Small intestine (tissue), 7 donors: Measurements from ENCODE around the gene RECK. TPM values are rescaled to one million over a fixed set of nuclear protein-coding genes. Genes with fewer than 3 reads are reported as not detected.

Experiments used
- DNase-seq, 2 donors: peaks; one replicate each; pipeline versions ENCODE4 v3.0.0 to v3.0.0-alpha.2; 2013
- FAIRE-seq: peaks from 2 replicates; lab custom pipeline; 2012; peaks lifted over from hg19 to GRCh38; lab: Jason Lieb, UNC
- H3K27ac ChIP-seq, 3 donors: one replicate each; pipeline ENCODE4 v1.5.1; 2013; ENCODE audit warnings: low read length in 2 of 3, mild to moderate bottlenecking in 2 of 3, control low read depth in 1 of 3, inconsistent platforms in 1 of 3, low read depth in 1 of 3, moderate library complexity in 1 of 3
- H3K27me3 ChIP-seq, 3 donors: one replicate each; pipeline ENCODE4 v1.6.1; 2013; ENCODE audit warnings: low read length in 3 of 3, inconsistent platforms in 1 of 3; ENCODE audit not compliant: control insufficient read depth in 3 of 3, insufficient read depth in 3 of 3
- H3K36me3 ChIP-seq, 3 donors: one replicate each; pipeline ENCODE4 v1.6.1; 2013; ENCODE audit warnings: low read length in 3 of 3, inconsistent platforms in 1 of 3, low read depth in 1 of 3, mild to moderate bottlenecking in 1 of 3, moderate library complexity in 1 of 3; ENCODE audit not compliant: control insufficient read depth in 3 of 3, insufficient read depth in 2 of 3
- H3K4me1 ChIP-seq, 3 donors: one replicate each; pipeline ENCODE4 v1.6.1; 2013; ENCODE audit warnings: low read length in 2 of 3, inconsistent platforms in 1 of 3, low read depth in 1 of 3, mild to moderate bottlenecking in 1 of 3, moderate library complexity in 1 of 3; ENCODE audit not compliant: control insufficient read depth in 3 of 3, insufficient read depth in 2 of 3
- H3K4me3 ChIP-seq, 3 donors: one replicate each; pipeline ENCODE4 v1.5.1; 2013; ENCODE audit warnings: low read length in 3 of 3, control low read depth in 1 of 3, inconsistent platforms in 1 of 3, low read depth in 1 of 3, mild to moderate bottlenecking in 1 of 3, moderate library complexity in 1 of 3
- H3K9me3 ChIP-seq, 2 donors: one replicate each; pipeline ENCODE4 v1.6.1; 2013; ENCODE audit warnings: low read depth in 1 of 2, low read length in 1 of 2; ENCODE audit not compliant: control insufficient read depth in 2 of 2, insufficient read depth in 1 of 2
- WGBS, 3 donors: extraction: QIAGEN DNeasy Blood & Tissue Kit; methylation state at CpG; one replicate each; pipeline ENCODE4 v1.1.7; 2013; 5-methylcytosine and 5-hydroxymethylcytosine counted together
- polyA plus RNA-seq, 4 donors: library from polyadenylated mRNA; stranded (reverse) in 3 of 4; unstranded in 1 of 4; fragments of 200-250 nt in 3 of 4; fragments of 120-200 nt in 1 of 4; gene quantifications; one replicate each; pipeline versions ENCODE4 v1.2.1 to v1.2.3, GENCODE V29; 2013
- donor health status: healthy with polysubstance abuse.
- donor health status: control.
- donor health status: control.
- donor health status: Bipolar disorder and iron deficiency.
- donor health status: healthy.

RECK gene
- polyA plus RNA-seq, 4 donors = 0.81 to 5.0 (median 4.7) TPM; not detected in 1

DNA sequence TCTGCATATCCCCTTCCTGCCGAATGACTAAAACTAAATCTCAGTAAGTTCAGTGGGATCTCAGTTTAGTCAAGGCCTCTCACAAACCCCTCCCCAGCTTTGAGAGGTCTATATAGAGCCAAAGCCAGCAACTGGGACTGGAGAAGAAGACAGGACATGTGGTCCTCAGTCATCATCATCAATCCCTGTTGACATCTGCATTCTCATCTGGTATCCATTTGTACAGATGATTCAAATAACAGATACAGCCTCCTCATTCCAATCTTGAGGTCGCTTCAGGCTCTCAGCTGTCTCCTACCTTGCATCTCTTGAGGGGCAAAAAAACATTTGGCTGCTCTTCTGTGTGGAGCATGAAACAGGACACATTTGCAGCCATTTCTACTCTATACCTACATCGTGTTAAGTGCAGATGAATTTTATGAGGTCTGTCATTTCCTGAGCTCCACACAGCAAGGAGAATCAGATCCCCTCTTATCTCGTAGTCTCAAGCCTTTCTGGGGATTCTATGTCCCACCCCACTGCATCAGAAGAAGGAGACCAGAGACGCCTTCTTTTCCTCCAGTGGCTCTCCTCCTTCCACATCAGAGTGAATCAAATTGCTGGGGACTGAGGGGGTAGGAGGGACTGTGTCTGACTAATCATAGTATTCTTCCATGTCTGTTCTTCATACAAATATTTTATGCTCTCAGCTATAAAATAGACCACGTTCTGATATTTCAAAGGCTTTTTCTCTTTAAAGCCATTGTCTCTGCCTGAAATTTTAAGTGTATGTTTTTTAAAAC lies 4.7 kb upstream of the RECK start:
- WGBS, 3 donors = 74 to 78% (median 77%) methylated on average over 6 of the region's 6 CpGs
- Histone ChIP-seq H3K36me3 (no peaks in the 10 kb centered on the region), H3K4me1 (no peaks in the 10 kb centered on the region), H3K27me3 (peaks cover 0 to 22% (median 0%) of the 10 kb centered on the region in 3 donors), H3K4me3 (no peak overlapping the region), H3K9me3 (no peaks in the 10 kb centered on the region), H3K27ac (no peak overlapping the region)
- FAIRE-seq = no peak
- DNase-seq = no peak

DNA sequence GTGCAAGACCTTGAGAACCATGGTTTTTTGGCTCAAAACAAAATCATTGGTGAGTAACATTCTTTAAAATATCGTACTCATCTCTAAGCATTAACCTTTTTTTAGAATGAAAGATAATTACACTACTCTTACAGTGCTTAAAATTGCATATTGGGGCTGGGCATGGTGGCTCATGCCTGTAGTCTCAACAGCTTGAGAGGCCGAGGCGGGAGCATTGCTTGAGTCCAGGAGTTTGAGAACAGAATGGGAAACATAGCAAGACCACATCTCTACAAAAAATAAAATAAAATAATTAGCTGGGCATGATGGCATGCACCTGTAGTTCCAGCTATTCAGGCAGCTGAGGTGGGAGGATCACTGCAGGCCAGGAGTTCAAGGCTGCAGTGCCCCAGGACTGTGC lies 2.9 kb upstream of the RECK start:
- H3K36me3 ChIP-seq = no peaks in the 10 kb centered on the region
- FAIRE-seq (no peak), DNase-seq (no peak)
- H3K27me3 ChIP-seq = peaks cover 0 to 34% (median 0%) of the 10 kb centered on the region in 3 donors
- WGBS, 3 donors = 93 to 99% (median 94%) methylated on average over 3 of the region's 3 CpGs
- no peak overlapping the region for H3K4me3 ChIP-seq
- H3K9me3 ChIP-seq = no peaks in the 10 kb centered on the region
- no peak overlapping the region for H3K27ac ChIP-seq
- peaks cover 0 to 3% (median 0%) of the 10 kb centered on the region in 3 donors for H3K4me1 ChIP-seq

DNA sequence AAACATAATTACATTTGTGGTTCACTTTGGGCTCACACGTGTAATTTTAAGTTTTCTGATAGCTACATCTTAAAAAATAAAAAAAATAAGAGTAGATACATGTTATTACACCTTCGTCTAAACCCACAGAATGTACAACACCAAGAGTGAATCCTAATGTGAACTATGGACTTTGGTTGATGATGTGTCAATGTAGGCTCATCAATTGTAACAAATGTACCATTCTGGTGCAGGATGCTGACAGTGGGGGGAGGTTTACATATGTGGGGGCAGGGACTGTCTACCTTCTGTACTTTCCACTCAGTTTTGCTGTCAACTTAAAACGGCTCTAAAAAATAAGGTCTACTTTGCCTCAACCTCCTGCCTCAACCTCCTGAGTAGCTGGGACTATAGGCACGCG lies 2.5 kb upstream of the RECK start:
- no peak overlapping the region for H3K27ac ChIP-seq
- WGBS, 3 donors = 81 to 91% (median 84%) methylated on average over 5 of the region's 5 CpGs
- peaks cover 0 to 34% (median 0%) of the 10 kb centered on the region in 3 donors for H3K27me3 ChIP-seq
- no peak for DNase-seq
- no peak overlapping the region for H3K4me3 ChIP-seq
- H3K36me3 ChIP-seq = no peaks in the 10 kb centered on the region
- peaks cover 0 to 3% (median 0%) of the 10 kb centered on the region in 3 donors for H3K4me1 ChIP-seq
- H3K9me3 ChIP-seq = no peaks in the 10 kb centered on the region
- no peak for FAIRE-seq

DNA sequence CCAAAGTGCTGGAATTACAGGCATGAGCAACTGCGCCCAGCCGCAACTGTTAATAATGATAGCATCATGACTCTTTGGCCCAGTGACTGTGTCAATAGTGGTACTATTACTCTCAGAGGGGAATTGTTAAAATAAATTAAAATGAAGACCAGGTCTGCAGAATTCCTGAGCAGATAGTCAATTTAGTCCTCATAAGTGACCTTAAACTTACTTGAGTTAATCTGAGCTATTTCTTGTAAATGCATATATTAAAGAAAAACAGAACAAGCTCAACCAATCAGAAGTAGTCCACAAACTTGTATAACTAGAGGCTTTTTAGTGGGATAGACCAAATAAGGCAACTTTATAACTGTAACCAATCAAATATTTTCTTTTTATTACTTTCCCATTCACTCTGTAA lies 1.7 kb upstream of the RECK start:
- peaks cover 0 to 3% (median 0%) of the 10 kb centered on the region in 3 donors for H3K4me1 ChIP-seq
- H3K27me3 ChIP-seq = peaks cover 0 to 34% (median 0%) of the 10 kb centered on the region in 3 donors
- DNase-seq (no peak), FAIRE-seq (no peak)
- H3K36me3 ChIP-seq = no peaks in the 10 kb centered on the region
- H3K27ac ChIP-seq = no peak overlapping the region
- 96 to 98% (median 97%) methylated on average over 2 of the region's 2 CpGs for WGBS, 3 donors
- H3K9me3 ChIP-seq = no peaks in the 10 kb centered on the region
- H3K4me3 ChIP-seq = no peak overlapping the region

DNA sequence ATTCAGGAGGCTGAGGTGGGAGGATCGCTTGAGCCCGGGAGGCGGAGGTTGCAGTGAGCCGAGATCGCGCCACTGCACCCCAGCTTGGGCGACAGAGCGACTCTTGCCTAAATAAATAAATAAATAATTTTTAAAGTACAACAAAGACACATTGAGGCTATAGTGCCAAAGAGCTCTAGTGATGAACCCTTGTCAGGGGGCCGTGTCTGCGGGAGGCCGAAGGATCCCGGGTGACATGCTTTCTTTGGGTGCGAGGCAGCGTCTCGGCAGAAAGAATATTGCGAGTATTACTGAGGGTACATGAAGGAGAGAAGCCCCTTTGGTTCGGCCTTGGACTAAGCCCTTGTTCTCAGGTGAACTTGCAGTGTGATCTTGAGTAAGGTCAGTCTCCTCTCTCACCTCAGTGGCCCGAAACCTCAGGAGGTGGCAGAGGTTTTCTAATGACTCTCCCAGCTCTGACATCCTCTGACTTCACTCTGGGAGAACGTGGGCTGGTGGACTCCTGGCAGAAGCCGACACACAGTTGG lies 397 bp upstream of the RECK start:
- Histone ChIP-seq H3K4me3 (peak overlapping the region in 2 of 3 donors; percentile 27 to 76), H3K9me3 (no peaks in the 10 kb centered on the region), H3K27ac (no peak overlapping the region), H3K4me1 (peaks cover 0 to 3% (median 0%) of the 10 kb centered on the region in 3 donors), H3K36me3 (no peaks in the 10 kb centered on the region), H3K27me3 (peaks cover 0 to 35% (median 0%) of the 10 kb centered on the region in 3 donors)
- FAIRE-seq (no peak), DNase-seq (no peak)
- WGBS, 3 donors = 52 to 57% (median 52%) methylated on average over 20 of the region's 20 CpGs

DNA sequence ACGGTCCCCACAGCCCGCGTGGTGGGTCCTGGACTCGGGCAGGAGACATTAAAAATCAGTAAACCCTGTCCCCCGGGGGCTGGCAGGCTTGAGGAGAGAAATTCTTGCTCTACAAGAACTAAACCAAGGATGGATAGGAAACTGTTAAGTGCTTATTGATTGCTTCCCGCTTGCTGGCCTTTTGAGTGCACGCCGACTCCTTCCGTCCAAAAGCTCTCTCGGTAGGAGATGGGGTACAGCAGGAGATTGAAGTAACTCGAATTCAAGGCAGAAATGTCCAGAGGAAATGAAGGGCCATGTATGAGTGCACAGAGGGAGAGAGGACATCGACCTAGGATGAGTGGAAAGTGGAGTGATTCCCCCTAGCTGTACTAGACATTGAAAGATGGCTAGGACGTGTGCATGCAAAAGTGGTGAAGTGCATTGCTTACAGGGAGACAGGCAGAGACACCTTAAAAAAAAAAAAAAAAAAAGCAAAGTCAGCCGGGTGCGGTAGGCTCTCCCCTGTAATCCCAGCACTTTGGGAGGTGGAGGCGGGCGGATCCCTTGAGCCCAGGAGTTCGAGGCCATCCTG lies 923 bp downstream of the RECK start:
- H3K27ac ChIP-seq = peak overlapping the region in 2 of 3 donors; percentile 39 to 64
- FAIRE-seq (no peak), DNase-seq (no peak)

DNA sequence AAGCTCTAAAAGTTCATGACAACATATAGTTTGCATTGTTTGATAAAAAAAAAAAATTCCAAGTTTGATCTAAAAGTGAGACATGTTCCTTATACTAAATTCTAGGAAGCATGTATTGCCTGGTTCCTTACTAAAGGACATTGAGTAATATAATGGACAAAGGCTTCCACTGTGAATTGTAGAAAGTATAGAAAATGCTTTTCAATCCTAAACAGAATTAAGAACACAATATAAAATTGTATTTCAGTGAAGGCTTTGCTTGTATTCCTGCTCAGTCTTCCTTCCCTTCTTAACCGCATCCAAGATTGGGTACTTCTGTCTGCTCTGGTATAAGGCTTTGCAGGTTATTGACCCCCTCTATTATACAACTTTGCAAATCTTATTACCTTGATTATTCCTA lies 2.4 kb downstream of the RECK start:
- Histone ChIP-seq H3K4me3 (no peak overlapping the region), H3K27ac (no peak overlapping the region), H3K9me3 (no peaks in the 10 kb centered on the region), H3K27me3 (peaks cover 0 to 28% (median 0%) of the 10 kb centered on the region in 3 donors), H3K4me1 (peaks cover 0 to 3% (median 0%) of the 10 kb centered on the region in 3 donors), H3K36me3 (no peaks in the 10 kb centered on the region)
- DNase-seq (no peak), FAIRE-seq (no peak)
- 94 to 100% (median 96%) methylated on average over 1 of the region's 1 CpG for WGBS, 3 donors

More for the DNA sequence above, 923 bp downstream of the RECK start:
- Histone ChIP-seq H3K36me3 (no peaks in the 10 kb centered on the region), H3K4me1 (peaks cover 0 to 3% (median 0%) of the 10 kb centered on the region in 3 donors), H3K27me3 (peaks cover 0 to 28% (median 0%) of the 10 kb centered on the region in 3 donors), H3K4me3 (peak overlapping the region; percentile 56 to 76 (median 72)), H3K9me3 (no peaks in the 10 kb centered on the region)
- 19 to 28% (median 24%) methylated on average over 18 of the region's 18 CpGs for WGBS, 3 donors

DNA sequence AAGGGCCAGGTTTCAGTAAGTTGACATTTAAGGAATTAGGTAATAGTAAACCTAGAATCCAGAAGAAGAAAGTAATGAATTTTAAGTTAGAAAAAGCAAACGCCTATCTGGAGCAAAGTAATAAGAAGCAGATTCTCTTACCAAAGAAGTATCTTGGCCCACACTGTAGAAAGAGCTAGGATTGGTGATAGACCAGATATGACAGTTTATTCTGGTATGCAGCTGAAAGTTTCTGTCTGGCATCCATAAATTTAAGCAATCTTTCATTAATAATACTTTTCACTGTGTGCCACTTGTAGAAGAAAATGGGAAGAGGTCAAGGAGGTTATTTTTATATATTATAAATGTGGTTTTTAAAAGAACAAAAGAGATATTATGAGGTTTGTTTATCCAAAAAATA lies 3.0 kb downstream of the RECK start:
- no peak for FAIRE-seq
- 85 to 95% (median 89%) methylated on average over 1 of the region's 1 CpG for WGBS, 3 donors
- peaks cover 0 to 3% (median 0%) of the 10 kb centered on the region in 3 donors for H3K4me1 ChIP-seq

More for the DNA sequence above, 3.0 kb downstream of the RECK start:
- Histone ChIP-seq H3K27me3 (peaks cover 0 to 27% (median 0%) of the 10 kb centered on the region in 3 donors), H3K9me3 (no peaks in the 10 kb centered on the region), H3K4me3 (no peak overlapping the region), H3K36me3 (no peaks in the 10 kb centered on the region), H3K27ac (no peak overlapping the region)
- DNase-seq = no peak
